Calu3 (cell line): ENCODE results near the gene BACH1. TPM values are rescaled to one million over a fixed set of nuclear protein-coding genes. Genes with fewer than 3 reads are reported as not detected.

ENCODE experiments used
- BruUV-seq: library from RNA; stranded (reverse); fragments of 400-500 nt; replicated peaks from 2 replicates; lab custom pipeline; 2021; lab: Mats Ljungman, UMichigan
- CTCF ChIA-PET: fragments of 300-600 bp; sonication (Branson Sonifier 250); formaldehyde crosslinking; loops from one replicate; lab custom pipeline; 2022; ENCODE audit warnings: antibody characterized with exemption; lab: Charles Lee
- DNase-seq: peaks from one replicate; pipeline ENCODE4 v3.0.0; 2022
- H3K27ac Mint-ChIP-seq: one replicate; pipeline ENCODE4 v1.8.0; 2022; ENCODE audit warnings: mixed read lengths; ENCODE audit not compliant: unreplicated experiment
- H3K27me3 Mint-ChIP-seq: one replicate; pipeline ENCODE4 v1.8.0; 2022; ENCODE audit warnings: mixed read lengths; ENCODE audit not compliant: unreplicated experiment
- H3K36me3 Mint-ChIP-seq: one replicate; pipeline ENCODE4 v1.8.0; 2022; ENCODE audit warnings: mild to moderate bottlenecking, moderate library complexity, mixed read lengths; ENCODE audit not compliant: insufficient read depth, unreplicated experiment
- H3K4me1 Mint-ChIP-seq: one replicate; pipeline ENCODE4 v1.8.0; 2022; ENCODE audit warnings: mild to moderate bottlenecking, low read depth, mixed read lengths; ENCODE audit not compliant: unreplicated experiment
- H3K4me3 Mint-ChIP-seq: one replicate; pipeline ENCODE4 v1.8.0; 2022; ENCODE audit warnings: mild to moderate bottlenecking, low read depth, moderate library complexity, mixed read lengths; ENCODE audit not compliant: unreplicated experiment
- H3K9me3 Mint-ChIP-seq: one replicate; pipeline ENCODE4 v1.8.0; 2022; ENCODE audit warnings: low read depth, mixed read lengths; ENCODE audit not compliant: unreplicated experiment
- intact Hi-C: fragments of 100-400 bp; cut with micrococcal nuclease; formaldehyde crosslinking; loops from one replicate; pipeline ENCODE4 v1.10.0; 2022; ENCODE audit not compliant: unreplicated experiment
- total RNA-seq: library from RNA; stranded (reverse); gene quantifications from 2 replicates; pipeline ENCODE4 v1.2.3, GENCODE V29; 2022
- TF ChIP-seq, protein P1 (sequence below): fragments of 200-600 bp; IDR thresholded peaks from one replicate; pipeline ENCODE4 v1.8.0; 2022; ENCODE audit warnings: antibody characterized with exemption; ENCODE audit not compliant: unreplicated experiment

Gene BACH1
- total RNA-seq, 1 experiment from 2014 or later: 80.2 TPM

DNA sequence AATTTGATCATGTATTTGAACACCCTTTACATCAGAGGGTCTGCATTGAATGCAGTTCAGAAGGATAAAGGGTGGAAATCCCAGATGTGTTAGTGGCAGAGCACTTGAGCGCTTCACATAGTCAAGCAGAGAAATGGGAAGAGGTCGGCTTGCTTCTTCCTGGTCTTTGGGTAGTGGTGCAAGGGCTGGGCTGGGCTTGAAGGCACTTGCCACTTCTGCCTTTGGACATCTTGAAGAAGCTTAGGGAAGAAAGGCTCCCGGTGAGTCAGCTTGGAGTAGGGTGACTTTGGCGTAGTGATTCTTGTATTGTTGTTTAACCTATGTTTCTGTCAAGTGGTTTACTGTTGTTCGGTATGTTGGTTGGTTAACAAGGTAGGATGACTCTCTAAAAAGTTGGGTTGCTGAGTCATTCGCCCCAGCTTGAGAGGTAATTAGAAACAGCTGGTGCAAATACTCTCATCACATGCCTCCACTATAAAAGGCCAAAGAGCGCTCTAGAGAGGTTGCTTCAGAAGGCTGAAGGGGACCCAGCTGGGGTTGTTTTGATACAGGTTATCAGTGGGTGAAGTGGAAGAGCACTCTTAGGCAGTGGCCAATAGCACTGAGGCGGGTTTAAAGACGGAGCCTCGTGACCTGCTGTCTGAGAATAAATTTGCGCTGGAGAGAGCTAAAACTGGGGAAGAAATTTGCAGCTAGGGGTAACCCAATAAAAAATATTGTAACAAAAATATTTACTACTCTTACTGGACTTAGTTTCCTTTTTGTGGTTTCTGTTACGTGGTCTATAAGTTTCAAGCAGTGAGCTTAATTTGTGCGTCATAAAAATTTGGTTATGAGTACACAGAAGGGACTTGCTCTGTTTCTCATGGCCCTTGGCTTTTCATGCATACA lies 1.4 kb downstream of the BACH1 start:
- no TSS peak for BruUV-seq
- CTCF ChIA-PET: interaction anchor here (0.7 to 1.7 kb wide), 5 partner anchors 14 to 136 kb away, joined by 3 to 8 read pairs (median 4); no protein-coding TSS in a partner anchor
- H3K4me1 Mint-ChIP-seq: peaks cover 16% of the 10 kb centered on the region
- no peaks in the 10 kb centered on the region for H3K27me3 Mint-ChIP-seq
- intact Hi-C loops: loop anchor here (2.0 to 5.0 kb wide), 3 partner anchors 37 to 208 kb away; no protein-coding TSS in a partner anchor
- peak overlapping the region; percentile 94 for H3K4me3 Mint-ChIP-seq
- H3K36me3 Mint-ChIP-seq: peaks cover 35% of the 10 kb centered on the region
- peak; percentile 27 for DNase-seq
- H3K9me3 Mint-ChIP-seq: no peaks in the 10 kb centered on the region
- H3K27ac Mint-ChIP-seq: peak overlapping the region; percentile 92
- TF ChIP-seq, protein P1, sequence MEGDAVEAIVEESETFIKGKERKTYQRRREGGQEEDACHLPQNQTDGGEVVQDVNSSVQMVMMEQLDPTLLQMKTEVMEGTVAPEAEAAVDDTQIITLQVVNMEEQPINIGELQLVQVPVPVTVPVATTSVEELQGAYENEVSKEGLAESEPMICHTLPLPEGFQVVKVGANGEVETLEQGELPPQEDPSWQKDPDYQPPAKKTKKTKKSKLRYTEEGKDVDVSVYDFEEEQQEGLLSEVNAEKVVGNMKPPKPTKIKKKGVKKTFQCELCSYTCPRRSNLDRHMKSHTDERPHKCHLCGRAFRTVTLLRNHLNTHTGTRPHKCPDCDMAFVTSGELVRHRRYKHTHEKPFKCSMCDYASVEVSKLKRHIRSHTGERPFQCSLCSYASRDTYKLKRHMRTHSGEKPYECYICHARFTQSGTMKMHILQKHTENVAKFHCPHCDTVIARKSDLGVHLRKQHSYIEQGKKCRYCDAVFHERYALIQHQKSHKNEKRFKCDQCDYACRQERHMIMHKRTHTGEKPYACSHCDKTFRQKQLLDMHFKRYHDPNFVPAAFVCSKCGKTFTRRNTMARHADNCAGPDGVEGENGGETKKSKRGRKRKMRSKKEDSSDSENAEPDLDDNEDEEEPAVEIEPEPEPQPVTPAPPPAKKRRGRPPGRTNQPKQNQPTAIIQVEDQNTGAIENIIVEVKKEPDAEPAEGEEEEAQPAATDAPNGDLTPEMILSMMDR: no peak

DNA sequence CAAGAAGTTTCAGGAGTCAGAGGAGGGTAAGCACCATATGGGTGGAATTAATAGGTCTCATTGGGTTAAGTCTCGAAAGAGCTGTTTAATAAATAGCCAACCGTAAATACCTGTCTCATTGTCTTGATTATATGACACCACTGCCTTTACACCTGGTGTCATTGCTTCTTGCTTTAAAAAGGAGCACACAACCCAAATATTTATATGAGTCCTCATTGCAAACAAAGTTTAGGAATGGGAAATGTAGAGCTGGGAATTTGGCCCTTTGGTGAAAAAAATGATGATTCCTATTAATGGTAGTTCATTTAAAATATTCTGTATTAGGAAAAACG lies 2.1 kb downstream of the BACH1 start:
- Mint-ChIP-seq H3K4me1 (peaks cover 19% of the 10 kb centered on the region), H3K27ac (peak overlapping the region; percentile 92), H3K36me3 (peaks cover 37% of the 10 kb centered on the region), H3K4me3 (peak overlapping the region; percentile 94), H3K27me3 (no peaks in the 10 kb centered on the region), H3K9me3 (no peaks in the 10 kb centered on the region)
- no TSS peak for BruUV-seq
- DNase-seq: no peak
- TF ChIP-seq, protein P1: no peak
- CTCF ChIA-PET: interaction anchor here (0.7 to 1.7 kb wide), 4 partner anchors 14 to 136 kb away, joined by 3 to 8 read pairs (median 4); no protein-coding TSS in a partner anchor
- intact Hi-C loops: loop anchor here (2.0 to 5.0 kb wide), 3 partner anchors 37 to 208 kb away; no protein-coding TSS in a partner anchor

DNA sequence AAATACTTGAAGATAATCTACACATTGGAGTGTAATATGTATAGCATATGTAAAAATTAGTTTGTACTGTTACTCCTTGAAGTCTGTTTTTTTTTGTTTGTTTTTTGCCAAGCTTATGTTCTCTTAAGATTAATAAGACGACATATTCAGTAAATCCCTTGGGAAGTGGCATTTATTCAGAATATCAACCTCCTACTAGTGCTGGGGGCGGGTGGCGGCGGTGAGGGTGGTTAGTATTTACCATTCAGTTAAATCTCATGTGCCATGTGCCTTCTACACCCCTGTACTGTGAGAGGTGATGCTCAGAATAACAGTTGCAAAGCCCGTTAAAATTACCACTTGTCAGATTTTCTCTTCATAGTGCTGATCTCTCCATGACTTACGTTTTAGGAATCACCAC lies 3.0 kb downstream of the BACH1 start:
- peaks cover 27% of the 10 kb centered on the region for H3K4me1 Mint-ChIP-seq
- intact Hi-C loops: loop anchor here (2.0 to 5.0 kb wide), 3 partner anchors 36 to 209 kb away; no protein-coding TSS in a partner anchor
- no peaks in the 10 kb centered on the region for H3K27me3 Mint-ChIP-seq
- H3K36me3 Mint-ChIP-seq: peaks cover 41% of the 10 kb centered on the region
- DNase-seq: no peak
- H3K4me3 Mint-ChIP-seq: peak overlapping the region; percentile 94
- TF ChIP-seq, protein P1: no peak
- BruUV-seq: no TSS peak
- H3K9me3 Mint-ChIP-seq: no peaks in the 10 kb centered on the region
- CTCF ChIA-PET: interaction anchor here (0.8 to 1.4 kb wide), 2 partner anchors 12 to 137 kb away, joined by 3 to 7 read pairs; no protein-coding TSS in a partner anchor
- H3K27ac Mint-ChIP-seq: peak overlapping the region; percentile 74

DNA sequence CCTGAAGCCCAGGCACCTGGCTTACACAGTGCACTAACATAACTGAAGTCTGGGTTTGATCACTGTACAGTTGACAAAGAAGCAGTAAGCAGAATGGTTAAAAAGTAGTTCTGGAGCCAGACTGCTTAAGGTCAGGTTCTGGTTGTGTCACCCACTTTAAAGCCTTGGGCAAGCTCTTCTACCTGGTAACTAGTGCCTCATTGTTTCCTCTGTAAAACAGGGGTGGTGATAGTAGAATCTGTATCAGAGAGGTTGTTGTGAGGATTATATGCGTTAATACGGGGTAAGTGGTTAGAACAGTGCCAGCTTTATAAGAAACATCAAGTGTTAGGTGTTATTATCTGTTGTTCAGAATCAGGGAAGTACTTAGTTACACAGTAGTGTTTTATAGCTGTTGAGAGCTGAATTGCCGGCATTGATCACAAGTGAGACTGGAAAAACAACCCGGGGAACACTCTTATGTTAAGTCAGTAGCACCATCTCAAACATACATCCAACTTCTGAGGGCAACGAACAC lies 3.7 kb downstream of the BACH1 start:
- H3K36me3 Mint-ChIP-seq: peaks cover 41% of the 10 kb centered on the region

More for the DNA sequence above, 3.7 kb downstream of the BACH1 start:
- BruUV-seq: no TSS peak
- peak overlapping the region; percentile 74 for H3K27ac Mint-ChIP-seq
- peak overlapping the region; percentile 94 for H3K4me3 Mint-ChIP-seq
- peaks cover 24% of the 10 kb centered on the region for H3K4me1 Mint-ChIP-seq
- TF ChIP-seq, protein P1: no peak
- no peaks in the 10 kb centered on the region for H3K9me3 Mint-ChIP-seq
- intact Hi-C loops: loop anchor here (5.0 kb wide), 2 partner anchors 35 to 210 kb away; no protein-coding TSS in a partner anchor
- H3K27me3 Mint-ChIP-seq: no peaks in the 10 kb centered on the region
- CTCF ChIA-PET: interaction anchor here (0.8 to 1.4 kb wide), 3 partner anchors 11 to 138 kb away, joined by 3 to 7 read pairs (median 3); no protein-coding TSS in a partner anchor
- no peak for DNase-seq
